Neural progenitor cell (in vitro differentiated cells): ENCODE data around the gene MEG3. TPM values are rescaled to one million over a fixed set of nuclear protein-coding genes. Genes with fewer than 3 reads are reported as not detected.
A peak's percentile ranks its signal among the peaks of the same experiment; 100 is the strongest.

Experiments used
- DNase-seq: peaks from one replicate; pipeline ENCODE4 v3.0.0-alpha.2; 2016; ENCODE audit warnings: low spot score
- H2AFZ ChIP-seq: fragments of 200-600 bp; sonication (generic); replicated peaks from 2 replicates; pipeline ENCODE4 v1.6.1; 2016; ENCODE audit warnings: antibody characterized with exemption
- H3F3A ChIP-seq: fragments of 200-600 bp; sonication (generic); 2 replicates; pipeline ENCODE4 v1.6.1; 2016; ENCODE audit warnings: antibody characterized with exemption, low read depth
- H3K27ac ChIP-seq: fragments of 200-600 bp; sonication (generic); 2 replicates; pipeline ENCODE4 v1.5.1; 2016; ENCODE audit warnings: mild to moderate bottlenecking
- H3K27me3 ChIP-seq: fragments of 200-600 bp; sonication (generic); 2 replicates; pipeline ENCODE4 v1.6.1; 2016; ENCODE audit warnings: mild to moderate bottlenecking, moderate library complexity
- H3K36me3 ChIP-seq: fragments of 200-600 bp; sonication (generic); 2 replicates; pipeline ENCODE4 v1.5.1; 2016
- H3K4me1 ChIP-seq: fragments of 200-600 bp; sonication (generic); 2 replicates; pipeline ENCODE4 v1.6.1; 2016; ENCODE audit warnings: mixed run types
- H3K4me2 ChIP-seq: fragments of 200-600 bp; sonication (generic); 2 replicates; pipeline ENCODE4 v1.6.1; 2016
- H3K4me3 ChIP-seq: fragments of 200-600 bp; sonication (generic); 2 replicates; pipeline ENCODE4 v1.5.1; 2016
- H3K79me2 ChIP-seq: fragments of 200-600 bp; sonication (generic); 2 replicates; pipeline ENCODE4 v1.6.1; 2016; ENCODE audit warnings: low read depth
- H3K9ac ChIP-seq: fragments of 200-600 bp; sonication (generic); 2 replicates; pipeline ENCODE4 v1.6.1; 2016
- H3K9me3 ChIP-seq: fragments of 200-600 bp; sonication (generic); 2 replicates; pipeline ENCODE4 v1.5.1; 2016; ENCODE audit warnings: low read depth
- H4K20me1 ChIP-seq: fragments of 200-600 bp; sonication (generic); 2 replicates; pipeline ENCODE4 v1.6.1; 2016; ENCODE audit warnings: low read depth
- H3K27ac Mint-ChIP-seq: 3 replicates; pipeline ENCODE4 v1.8.0; 2021; ENCODE audit warnings: mixed read lengths
- H3K27me3 Mint-ChIP-seq: 2 replicates; pipeline ENCODE4 v1.8.0; 2022; ENCODE audit warnings: low read depth, mild to moderate bottlenecking, inconsistent platforms, moderate library complexity, mixed read lengths; ENCODE audit not compliant: insufficient read depth
- H3K36me3 Mint-ChIP-seq: 3 replicates; pipeline ENCODE4 v1.8.0; 2021; ENCODE audit warnings: mixed read lengths
- H3K4me1 Mint-ChIP-seq: 3 replicates; pipeline ENCODE4 v1.8.0; 2021; ENCODE audit warnings: mixed read lengths
- H3K4me3 Mint-ChIP-seq: 3 replicates; pipeline ENCODE4 v1.8.0; 2021; ENCODE audit warnings: mild to moderate bottlenecking, moderate library complexity, mixed read lengths
- H3K9me3 Mint-ChIP-seq: 3 replicates; pipeline ENCODE4 v1.8.0; 2020; ENCODE audit warnings: mixed read lengths
- CTCF ChIP-seq: fragments of 200-600 bp; sonication (generic); IDR thresholded peaks from 2 replicates; pipeline ENCODE4 v1.5.1; 2017; ENCODE audit warnings: antibody characterized with exemption, mild to moderate bottlenecking
- EZH2 ChIP-seq: fragments of 200-600 bp; sonication (generic); IDR thresholded peaks from 2 replicates; pipeline ENCODE4 v1.6.1; 2017; ENCODE audit warnings: antibody characterized with exemption, mild to moderate bottlenecking, moderate library complexity
- EZH2phosphoT487 ChIP-seq: fragments of 200-600 bp; sonication (generic); IDR thresholded peaks from 2 replicates; pipeline ENCODE4 v1.6.1; 2017; ENCODE audit warnings: antibody characterized with exemption
- total RNA-seq: library from RNA; depleted of rRNA; stranded (reverse); fragments of >200 nt; gene quantifications from 2 replicates; pipeline ENCODE4 v1.2.3, GENCODE V29; 2015; ENCODE audit warnings: low replicate concordance

MEG3 gene
- total RNA-seq, 1 donor from 2014 or later: 10.6 TPM

GRCh38 chr14:100846309-100846859 is 20.5 kb downstream of the MEG3 start:
- TF ChIP-seq EZH2: no peak
- TF ChIP-seq EZH2phosphoT487: no peak
- Histone ChIP-seq H2AFZ (no peak overlapping the region), H3K27ac (no peak overlapping the region), H3K27me3 (no peaks in the 10 kb centered on the region), H3K4me1 (peaks cover 28% of the 10 kb centered on the region), H3K4me2 (no peak overlapping the region), H3K79me2 (no peaks in the 10 kb centered on the region), H3K9me3 (no peaks in the 10 kb centered on the region), H4K20me1 (no peaks in the 10 kb centered on the region), H3F3A (peaks cover 17% of the 10 kb centered on the region), H3K36me3 (no peaks in the 10 kb centered on the region), H3K4me3 (no peak overlapping the region), H3K9ac (no peak overlapping the region)
- DNase-seq: no peak
- Mint-ChIP-seq H3K4me3 (no peak overlapping the region), H3K27ac (no peak overlapping the region), H3K9me3 (peaks cover 2% of the 10 kb centered on the region), H3K27me3 (peaks cover 8% of the 10 kb centered on the region), H3K36me3 (no peaks in the 10 kb centered on the region), H3K4me1 (peaks cover 27% of the 10 kb centered on the region)

- Histone ChIP-seq H3K4me1 (peaks cover 6% of the 10 kb centered on the region), H3K36me3 (no peaks in the 10 kb centered on the region), H3K9me3 (no peaks in the 10 kb centered on the region), H3K4me2 (no peak overlapping the region), H3K4me3 (no peak overlapping the region), H3K79me2 (no peaks in the 10 kb centered on the region), H3F3A (no peaks in the 10 kb centered on the region), H3K27me3 (no peaks in the 10 kb centered on the region), H3K27ac (no peak overlapping the region), H4K20me1 (no peaks in the 10 kb centered on the region), H3K9ac (no peak overlapping the region), H2AFZ (no peak overlapping the region)
- Mint-ChIP-seq H3K27ac (no peak overlapping the region), H3K27me3 (peaks cover 13% of the 10 kb centered on the region), H3K4me3 (no peak overlapping the region), H3K9me3 (peaks cover 5% of the 10 kb centered on the region), H3K36me3 (no peaks in the 10 kb centered on the region), H3K4me1 (peaks cover 6% of the 10 kb centered on the region)
- TF ChIP-seq EZH2 (no peak), EZH2phosphoT487 (no peak), CTCF (no peak)
- DNase-seq: no peak
These were observed 23.3 kb downstream of the MEG3 start for GRCh38 chr14:100849115-100849781.

GRCh38 chr14:100850841-100851585 is 25.1 kb downstream of the MEG3 start:
- TF ChIP-seq EZH2phosphoT487 (no peak), EZH2 (no peak), CTCF (peak; percentile 63)
- H3K9me3 Mint-ChIP-seq: peaks cover 5% of the 10 kb centered on the region
- no peak overlapping the region for H3K9ac ChIP-seq
- H3K36me3 ChIP-seq: no peaks in the 10 kb centered on the region
- no peaks in the 10 kb centered on the region for H4K20me1 ChIP-seq
- H3K27me3 Mint-ChIP-seq: peaks cover 15% of the 10 kb centered on the region
- peaks cover 6% of the 10 kb centered on the region for H3K4me1 ChIP-seq
- no peaks in the 10 kb centered on the region for H3K79me2 ChIP-seq
- H3F3A ChIP-seq: no peaks in the 10 kb centered on the region
- peak overlapping the region; percentile 8 for H3K27ac Mint-ChIP-seq
- no peaks in the 10 kb centered on the region for H3K36me3 Mint-ChIP-seq
- no peak overlapping the region for H3K4me3 ChIP-seq
- H3K4me3 Mint-ChIP-seq: no peak overlapping the region
- peak; percentile 54 for DNase-seq
- no peak overlapping the region for H2AFZ ChIP-seq
- no peak overlapping the region for H3K27ac ChIP-seq
- H3K9me3 ChIP-seq: no peaks in the 10 kb centered on the region
- no peaks in the 10 kb centered on the region for H3K27me3 ChIP-seq
- peaks cover 10% of the 10 kb centered on the region for H3K4me1 Mint-ChIP-seq
- no peak overlapping the region for H3K4me2 ChIP-seq

GRCh38 chr14:100851586-100851916 is 25.6 kb downstream of the MEG3 start:
- peaks cover 15% of the 10 kb centered on the region for H3K4me1 Mint-ChIP-seq
- Histone ChIP-seq H3K27me3 (no peaks in the 10 kb centered on the region), H3K79me2 (no peaks in the 10 kb centered on the region), H3K9ac (no peak overlapping the region), H3K4me3 (no peak overlapping the region), H3K9me3 (no peaks in the 10 kb centered on the region), H4K20me1 (no peaks in the 10 kb centered on the region), H3F3A (no peaks in the 10 kb centered on the region), H3K4me1 (peaks cover 10% of the 10 kb centered on the region), H3K27ac (no peak overlapping the region), H3K4me2 (no peak overlapping the region), H2AFZ (no peak overlapping the region), H3K36me3 (no peaks in the 10 kb centered on the region)
- TF ChIP-seq EZH2phosphoT487: no peak
- TF ChIP-seq CTCF: no peak
- TF ChIP-seq EZH2: no peak
- H3K27me3 Mint-ChIP-seq: peaks cover 19% of the 10 kb centered on the region
- no peak for DNase-seq
- no peak overlapping the region for H3K4me3 Mint-ChIP-seq
- peaks cover 5% of the 10 kb centered on the region for H3K9me3 Mint-ChIP-seq
- no peak overlapping the region for H3K27ac Mint-ChIP-seq
- H3K36me3 Mint-ChIP-seq: no peaks in the 10 kb centered on the region
